HepG2 (cell line): ENCODE data around the gene SLC50A1.

Source experiments
- NFE2L2 ChIP-seq: fragments of 150-350 bp; IDR thresholded peaks from 2 replicates; pipeline ENCODE4 v1.6.1; 2014; ENCODE audit warnings: low read length
- NR2C2 ChIP-seq: sonication (generic); formaldehyde crosslinking; IDR thresholded peaks from 2 replicates; pipeline ENCODE4 v1.4.0; 2020; ENCODE audit warnings: missing genetic modification reagents, mild to moderate bottlenecking, moderate library complexity, borderline replicate concordance

- TF ChIP-seq NFE2L2 (no peak), NR2C2 (CRISPR knock-in tag) (no peak)
Measured at GRCh38 chr1:155184351-155184811, 48.7 kb downstream of the SLC50A1 start.
